Immature natural killer cell (primary cell): Measurements from ENCODE around the gene TBC1D4. TPM values are rescaled to one million over a fixed set of nuclear protein-coding genes. Genes with fewer than 3 reads are reported as not detected.
A peak's percentile ranks its signal among the peaks of the same experiment; 100 is the strongest.

Experiments used
- DNase-seq, 3 donors: peaks; one replicate each; pipeline ENCODE4 v3.0.0; 2022; ENCODE audit warnings: mixed read lengths in 1 of 3
- H3K27ac Mint-ChIP-seq, 6 donors: one replicate each; pipeline ENCODE4 v1.8.0; 2020; ENCODE audit warnings: mixed read lengths in 6 of 6, mild to moderate bottlenecking in 5 of 6, inconsistent platforms in 4 of 6, moderate library complexity in 3 of 6
- H3K27me3 Mint-ChIP-seq, 3 donors: one replicate each; pipeline ENCODE4 v1.8.0; 2020 to 2021; ENCODE audit warnings: low read depth in 3 of 3, mild to moderate bottlenecking in 3 of 3, mixed read lengths in 3 of 3, moderate library complexity in 3 of 3, inconsistent platforms in 1 of 3
- H3K36me3 Mint-ChIP-seq, 3 donors: one replicate each; pipeline ENCODE4 v1.8.0; 2020; ENCODE audit warnings: mixed read lengths in 3 of 3, inconsistent platforms in 2 of 3, mild to moderate bottlenecking in 2 of 3
- H3K4me1 Mint-ChIP-seq, 2 donors: one replicate each; pipeline ENCODE4 v1.8.0; 2020; ENCODE audit warnings: inconsistent platforms in 2 of 2, mild to moderate bottlenecking in 2 of 2, mixed read lengths in 2 of 2, moderate library complexity in 1 of 2
- H3K4me3 Mint-ChIP-seq, 5 donors: one replicate each; pipeline ENCODE4 v1.8.0; 2020; ENCODE audit warnings: mild to moderate bottlenecking in 5 of 5, mixed read lengths in 5 of 5, inconsistent platforms in 3 of 5, moderate library complexity in 3 of 5
- H3K9me3 Mint-ChIP-seq, 6 donors: one replicate each; pipeline ENCODE4 v1.8.0; 2020; ENCODE audit warnings: mild to moderate bottlenecking in 6 of 6, mixed read lengths in 6 of 6, inconsistent platforms in 4 of 6, moderate library complexity in 3 of 6
- polyA plus RNA-seq, 3 donors: library from polyadenylated mRNA; unstranded; fragments of 300-500 nt; fragmentation: Illumina TruSeq; gene quantifications; one replicate each; pipeline ENCODE4 v1.2.3, GENCODE V29; 2021

Gene TBC1D4
- polyA plus RNA-seq, 3 donors from 2014 or later: 0.86 to 1.5 (median 1.2) TPM

DNA sequence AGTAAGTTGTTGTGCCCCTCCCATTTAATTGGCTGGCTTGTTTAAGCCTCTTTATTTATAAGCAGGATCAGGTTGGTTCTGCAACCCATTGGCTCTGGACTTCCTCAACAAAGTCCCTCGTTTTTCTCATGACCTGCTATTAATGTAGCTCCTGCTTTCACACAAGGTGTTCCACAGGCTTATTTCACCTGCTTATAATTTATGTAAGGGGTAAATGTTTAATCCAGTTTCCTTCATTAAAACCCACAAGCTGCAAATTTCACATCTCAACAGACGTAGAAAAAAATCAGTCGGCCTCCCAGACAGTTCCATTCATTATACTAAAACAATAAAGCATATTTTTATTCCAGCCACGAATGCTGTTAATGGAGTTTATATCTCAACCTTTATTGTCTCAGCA lies 86.1 kb downstream of the TBC1D4 start:
- Mint-ChIP-seq H3K9me3 (peaks cover 0 to 4% (median 0%) of the 10 kb centered on the region in 6 donors), H3K27ac (no peak overlapping the region), H3K27me3 (peaks cover 0 to 8% (median 0%) of the 10 kb centered on the region in 3 donors), H3K36me3 (no peaks in the 10 kb centered on the region), H3K4me1 (peaks cover 0 to 6% of the 10 kb centered on the region in 2 donors), H3K4me3 (no peak overlapping the region)
- no peak for DNase-seq

GRCh38 chr13:75395066-75395465 lies 86.9 kb downstream of the TBC1D4 start:
- Mint-ChIP-seq H3K27ac (no peak overlapping the region), H3K27me3 (peaks cover 0 to 6% (median 0%) of the 10 kb centered on the region in 3 donors), H3K4me3 (peak overlapping the region in 1 of 5 donors; percentile 7), H3K9me3 (peaks cover 0 to 4% (median 0%) of the 10 kb centered on the region in 6 donors), H3K4me1 (peaks cover 0 to 6% of the 10 kb centered on the region in 2 donors), H3K36me3 (no peaks in the 10 kb centered on the region)
- no peak for DNase-seq

- H3K4me3 Mint-ChIP-seq: no peak overlapping the region
- no peak overlapping the region for H3K27ac Mint-ChIP-seq
- peaks cover 0 to 6% of the 10 kb centered on the region in 2 donors for H3K4me1 Mint-ChIP-seq
- peaks cover 0 to 6% (median 0%) of the 10 kb centered on the region in 3 donors for H3K27me3 Mint-ChIP-seq
- no peak for DNase-seq
- H3K36me3 Mint-ChIP-seq: no peaks in the 10 kb centered on the region
- H3K9me3 Mint-ChIP-seq: peaks cover 0 to 4% (median 0%) of the 10 kb centered on the region in 6 donors
These were observed 88.0 kb downstream of the TBC1D4 start for GRCh38 chr13:75393839-75394520.

GRCh38 chr13:75391432-75392100 lies 90.4 kb downstream of the TBC1D4 start:
- Mint-ChIP-seq H3K4me1 (peaks cover 0 to 6% of the 10 kb centered on the region in 2 donors), H3K9me3 (no peaks in the 10 kb centered on the region), H3K27ac (no peak overlapping the region)

GRCh38 chr13:75390229-75390628 lies 91.7 kb downstream of the TBC1D4 start:
- no peak overlapping the region for H3K27ac Mint-ChIP-seq
- no peaks in the 10 kb centered on the region for H3K9me3 Mint-ChIP-seq
- peaks cover 0 to 6% of the 10 kb centered on the region in 2 donors for H3K4me1 Mint-ChIP-seq
- peaks cover 0 to under 1% (median 0%) of the 10 kb centered on the region in 3 donors for H3K27me3 Mint-ChIP-seq
- no peak for DNase-seq
- no peaks in the 10 kb centered on the region for H3K36me3 Mint-ChIP-seq
- no peak overlapping the region for H3K4me3 Mint-ChIP-seq

More at GRCh38 chr13:75391432-75392100, 90.4 kb downstream of the TBC1D4 start:
- H3K27me3 Mint-ChIP-seq: no peaks in the 10 kb centered on the region
- no peaks in the 10 kb centered on the region for H3K36me3 Mint-ChIP-seq
- H3K4me3 Mint-ChIP-seq: no peak overlapping the region
- no peak for DNase-seq

- H3K4me3 Mint-ChIP-seq: no peak overlapping the region
- peaks cover 1 to 6% (median 2%) of the 10 kb centered on the region in 3 donors for H3K27me3 Mint-ChIP-seq
- H3K27ac Mint-ChIP-seq: no peak overlapping the region
- no peaks in the 10 kb centered on the region for H3K36me3 Mint-ChIP-seq
- H3K9me3 Mint-ChIP-seq: no peaks in the 10 kb centered on the region
- no peaks in the 10 kb centered on the region for H3K4me1 Mint-ChIP-seq
- no peak for DNase-seq
These were observed 96.3 kb downstream of the TBC1D4 start for GRCh38 chr13:75385708-75386083.

GRCh38 chr13:75384879-75385707 lies 96.9 kb downstream of the TBC1D4 start:
- Mint-ChIP-seq H3K9me3 (no peaks in the 10 kb centered on the region), H3K4me3 (no peak overlapping the region), H3K27ac (no peak overlapping the region), H3K27me3 (peaks cover 1 to 6% (median 2%) of the 10 kb centered on the region in 3 donors), H3K36me3 (no peaks in the 10 kb centered on the region), H3K4me1 (no peaks in the 10 kb centered on the region)
- DNase-seq: no peak

GRCh38 chr13:75383064-75383715 lies 98.8 kb downstream of the TBC1D4 start:
- no peak for DNase-seq
- no peak overlapping the region for H3K4me3 Mint-ChIP-seq

GRCh38 chr13:75378301-75378700 lies 103.7 kb downstream of the TBC1D4 start:
- Mint-ChIP-seq H3K9me3 (no peaks in the 10 kb centered on the region), H3K36me3 (no peaks in the 10 kb centered on the region), H3K4me3 (no peak overlapping the region), H3K4me1 (no peaks in the 10 kb centered on the region), H3K27ac (no peak overlapping the region), H3K27me3 (peaks cover 1 to 2% (median 2%) of the 10 kb centered on the region in 3 donors)
- DNase-seq: no peak

More at GRCh38 chr13:75383064-75383715, 98.8 kb downstream of the TBC1D4 start:
- Mint-ChIP-seq H3K27ac (no peak overlapping the region), H3K36me3 (no peaks in the 10 kb centered on the region), H3K9me3 (no peaks in the 10 kb centered on the region), H3K27me3 (peaks cover 1 to 6% (median 2%) of the 10 kb centered on the region in 3 donors), H3K4me1 (no peaks in the 10 kb centered on the region)

GRCh38 chr13:75376792-75377402 lies 105.1 kb downstream of the TBC1D4 start:
- Mint-ChIP-seq H3K27ac (no peak overlapping the region), H3K4me3 (no peak overlapping the region), H3K4me1 (no peaks in the 10 kb centered on the region), H3K36me3 (no peaks in the 10 kb centered on the region), H3K9me3 (no peaks in the 10 kb centered on the region), H3K27me3 (peaks cover 0 to under 1% (median 0%) of the 10 kb centered on the region in 3 donors)
- DNase-seq: no peak

DNA sequence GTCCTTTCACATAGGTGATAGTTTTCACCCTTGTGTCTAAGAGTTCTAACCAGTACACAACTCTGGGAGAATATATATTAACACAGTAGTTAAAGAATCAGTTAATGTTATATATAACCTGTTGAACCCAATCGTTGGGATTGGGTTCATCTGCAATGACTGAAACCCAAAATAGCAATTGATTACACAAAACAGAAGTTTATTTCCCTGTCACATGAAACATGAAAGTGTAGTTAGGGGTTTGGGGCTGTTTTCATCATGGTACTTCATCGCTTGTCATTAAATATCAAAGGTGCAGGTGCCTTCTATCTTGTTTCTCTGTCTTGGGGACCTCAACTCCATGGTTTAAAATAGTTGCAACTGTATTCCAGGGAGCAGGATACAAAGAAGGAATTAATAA lies 106.6 kb downstream of the TBC1D4 start:
- no peak overlapping the region for H3K4me3 Mint-ChIP-seq
- H3K27ac Mint-ChIP-seq: no peak overlapping the region
- no peaks in the 10 kb centered on the region for H3K36me3 Mint-ChIP-seq
- no peaks in the 10 kb centered on the region for H3K9me3 Mint-ChIP-seq
- no peak for DNase-seq
- H3K27me3 Mint-ChIP-seq: no peaks in the 10 kb centered on the region
- no peaks in the 10 kb centered on the region for H3K4me1 Mint-ChIP-seq

- H3K4me1 Mint-ChIP-seq: no peaks in the 10 kb centered on the region
- no peaks in the 10 kb centered on the region for H3K9me3 Mint-ChIP-seq
- DNase-seq: no peak
- no peak overlapping the region for H3K27ac Mint-ChIP-seq
- no peak overlapping the region for H3K4me3 Mint-ChIP-seq
- H3K36me3 Mint-ChIP-seq: no peaks in the 10 kb centered on the region
- no peaks in the 10 kb centered on the region for H3K27me3 Mint-ChIP-seq
These were observed 108.0 kb downstream of the TBC1D4 start for GRCh38 chr13:75373988-75374387.
